NCI-H2081 treated with DMSO at 0.1 percent for 48 hours (cell line): ENCODE measurements around the gene ENPP1.

Experiments used
- DNase-seq: peaks from one replicate; lab custom pipeline; 2025; lab: John Stamatoyannopoulos, UW

Gene ENPP1

DNA sequence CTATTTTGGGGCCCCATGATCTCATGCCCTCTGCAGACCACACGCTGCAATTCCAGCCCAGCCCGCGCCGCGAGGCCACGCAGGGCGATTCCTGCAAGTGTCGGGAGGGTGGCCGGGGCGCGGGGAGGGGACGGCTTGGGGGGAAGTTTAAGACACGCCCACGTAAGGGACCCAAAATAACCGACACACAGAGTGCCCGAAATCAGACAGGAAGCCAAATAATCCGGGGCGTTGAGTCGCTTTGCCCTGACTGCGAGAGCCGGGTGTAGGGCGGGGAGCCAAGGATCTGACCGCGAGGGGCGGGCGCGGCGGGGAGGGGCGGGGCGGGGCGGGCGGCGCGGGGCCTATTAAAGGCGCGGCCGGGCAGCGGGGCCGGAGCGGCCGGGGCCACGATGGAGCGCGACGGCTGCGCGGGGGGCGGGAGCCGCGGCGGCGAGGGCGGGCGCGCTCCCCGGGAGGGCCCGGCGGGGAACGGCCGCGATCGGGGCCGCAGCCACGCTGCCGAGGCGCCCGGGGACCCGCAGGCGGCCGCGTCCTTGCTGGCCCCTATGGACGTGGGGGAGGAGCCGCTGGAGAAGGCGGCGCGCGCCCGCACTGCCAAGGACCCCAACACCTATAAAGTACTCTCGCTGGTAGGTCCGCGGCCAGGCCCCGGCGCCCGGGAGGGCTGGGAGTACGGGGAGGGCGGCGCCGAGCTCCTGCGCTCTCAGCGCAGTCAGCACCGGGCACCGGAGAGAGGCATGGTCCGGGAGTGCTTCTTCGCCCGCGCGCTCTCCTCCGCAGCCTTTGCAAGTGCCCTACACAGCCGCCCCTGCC is at the start of gene ENPP1:
Gene ENPP1 (plus strand): TSS at position 377 of the 816 bp plus-strand sequence. CDS start 16 bp downstream, at position 393.
- peak; percentile 5 for DNase-seq

DNA sequence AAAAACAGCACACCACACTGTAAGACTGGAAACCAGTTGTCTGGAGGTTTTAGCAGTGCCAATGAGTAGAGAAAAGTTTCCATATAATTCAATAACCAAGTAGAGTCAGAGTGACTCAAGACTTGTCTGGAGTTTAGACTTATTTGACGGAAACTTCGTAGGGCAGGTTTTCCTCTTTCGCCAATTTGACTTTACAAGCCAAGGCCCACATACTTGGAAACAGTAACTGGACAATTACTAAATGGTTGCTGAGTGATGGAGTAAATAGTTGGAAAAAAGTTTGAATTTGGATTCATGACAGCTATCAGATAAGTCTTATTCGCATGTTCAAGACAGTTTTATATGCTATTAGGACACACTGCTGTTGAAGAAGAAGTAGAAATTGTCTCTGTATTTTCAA is 48.9 kb upstream of the ENPP1 start:
- no peak for DNase-seq

DNA sequence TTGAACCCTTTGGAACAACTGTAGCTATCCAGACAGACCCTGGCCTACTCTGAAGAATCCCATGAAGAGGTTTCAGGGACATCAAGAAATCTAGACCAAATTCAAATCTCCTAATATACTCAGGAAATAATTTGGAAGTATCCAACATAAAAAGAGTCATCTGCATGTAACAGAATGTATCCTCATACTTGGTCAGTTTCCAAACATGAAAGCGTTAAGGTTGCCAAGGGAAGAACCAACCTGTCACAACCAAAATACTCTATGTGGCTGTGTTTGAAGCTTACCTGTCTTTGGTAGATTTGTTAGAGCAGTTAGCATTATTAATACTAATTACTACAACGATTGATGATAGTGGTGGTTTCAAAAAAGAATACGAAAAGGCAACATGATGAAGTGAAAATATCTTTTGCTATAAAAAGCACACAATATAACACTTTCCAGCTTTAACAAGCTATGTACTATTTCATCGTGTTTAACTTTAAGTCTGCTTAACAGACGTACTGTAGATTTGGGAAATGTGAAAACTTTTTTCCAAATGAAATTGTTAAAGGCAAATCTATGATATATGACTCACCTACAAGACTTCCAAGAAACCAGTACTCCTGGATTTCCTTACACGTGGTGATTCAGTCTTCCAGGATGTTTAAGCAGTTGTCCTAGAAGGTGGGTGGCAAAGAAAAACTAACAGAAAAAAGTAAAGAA is 46.6 kb upstream of the ENPP1 start:
- DNase-seq, result no peak

- no peak for DNase-seq
Measured at GRCh38 chr6:131761762-131762067, 46.1 kb upstream of the ENPP1 start.

GRCh38 chr6:131762984-131763383 is 44.8 kb upstream of the ENPP1 start:
- no peak for DNase-seq

- DNase-seq, result no peak
Measured at GRCh38 chr6:131763749-131764148, 44.1 kb upstream of the ENPP1 start.

- DNase-seq, result no peak
Measured at GRCh38 chr6:131764350-131764749, 43.5 kb upstream of the ENPP1 start.

DNA sequence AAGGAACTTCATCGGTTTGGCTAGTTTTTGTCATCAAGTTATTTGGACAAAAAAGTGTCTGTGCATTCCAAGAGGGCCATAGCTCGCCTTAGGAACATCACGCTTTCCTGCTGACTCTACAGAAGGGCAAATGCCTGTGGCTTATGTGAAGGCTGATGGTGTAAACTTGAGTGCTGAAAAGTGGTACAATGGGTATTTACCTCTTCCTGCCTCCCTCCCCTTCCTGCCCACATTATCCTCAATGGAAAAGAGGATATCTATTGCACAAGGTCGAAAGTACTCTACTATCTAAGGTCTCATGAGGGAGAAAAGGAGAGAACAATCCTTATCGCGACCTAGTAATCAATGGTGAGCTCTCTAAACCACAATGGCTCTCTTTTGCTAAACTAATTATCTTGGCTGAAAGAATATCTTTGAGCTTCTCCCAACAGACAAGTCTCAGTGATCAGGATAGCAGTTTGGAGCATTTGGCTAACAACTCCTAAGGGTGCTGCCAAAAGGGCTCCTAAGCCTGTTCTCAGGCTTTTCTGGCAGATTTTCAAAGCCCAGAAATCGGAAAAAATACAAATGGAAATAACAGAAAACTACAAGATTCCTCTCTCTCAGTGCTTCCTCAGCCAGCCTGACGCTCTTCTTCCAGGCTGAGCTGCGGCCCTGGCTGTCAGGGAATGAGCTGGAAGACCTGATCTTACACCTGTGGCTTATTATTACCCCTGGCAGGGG is 42.6 kb upstream of the ENPP1 start:
- no peak for DNase-seq

DNA sequence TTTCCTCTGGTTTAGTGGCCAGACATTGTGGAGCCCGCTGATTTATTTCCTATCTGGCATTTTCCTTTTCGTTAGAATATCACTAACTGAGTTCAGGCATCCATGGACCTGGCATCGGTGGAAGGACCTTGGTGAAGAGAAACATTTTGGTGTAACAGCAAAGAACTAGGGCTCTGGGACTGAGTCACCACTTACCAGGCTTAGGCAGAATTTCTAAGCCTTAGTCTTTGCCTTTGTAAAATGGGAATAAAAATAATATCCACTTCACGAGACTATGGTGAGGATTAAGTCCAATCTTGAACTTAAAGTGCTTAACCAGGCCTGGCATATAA is 42.0 kb upstream of the ENPP1 start:
- DNase-seq, result no peak

GRCh38 chr6:131766631-131767030 is 41.2 kb upstream of the ENPP1 start:
- no peak for DNase-seq

GRCh38 chr6:131768964-131769363 is 38.9 kb upstream of the ENPP1 start:
- DNase-seq, result no peak

DNA sequence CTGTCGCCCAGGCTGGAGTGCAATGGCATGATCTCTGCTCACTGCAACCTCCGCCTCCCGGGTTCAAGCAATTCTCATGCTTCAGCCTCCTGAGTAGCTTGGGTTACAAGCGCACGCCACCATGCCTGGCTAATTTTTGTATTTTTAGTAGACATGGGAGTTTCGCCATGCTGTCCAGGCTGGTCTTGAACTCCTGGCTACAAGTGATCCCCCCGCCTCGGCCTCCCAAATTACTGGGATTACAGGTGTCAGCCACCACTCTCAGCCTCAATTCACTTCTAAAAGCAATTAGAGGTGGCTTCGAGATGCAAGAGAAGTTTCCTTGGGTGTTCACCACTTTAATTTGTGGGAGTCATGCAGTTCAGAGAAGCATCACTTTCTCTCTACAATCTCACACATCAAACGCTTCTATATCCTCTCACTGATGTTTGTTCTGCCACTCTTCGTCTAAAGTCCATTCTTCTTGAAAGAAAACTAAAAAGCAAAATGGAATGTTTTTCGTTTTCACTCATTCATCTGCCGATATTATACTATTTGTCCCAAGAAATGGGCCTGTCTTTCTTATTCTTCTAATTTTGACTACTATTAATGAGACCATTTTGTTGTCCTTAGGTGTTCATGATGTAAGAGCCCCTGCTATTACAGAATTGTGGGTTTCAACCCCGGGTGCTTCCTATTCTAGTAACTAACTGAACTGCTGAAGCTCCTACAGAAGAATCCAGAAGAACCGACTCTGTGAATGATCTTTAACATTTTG is 38.3 kb upstream of the ENPP1 start:
- DNase-seq, result no peak

DNA sequence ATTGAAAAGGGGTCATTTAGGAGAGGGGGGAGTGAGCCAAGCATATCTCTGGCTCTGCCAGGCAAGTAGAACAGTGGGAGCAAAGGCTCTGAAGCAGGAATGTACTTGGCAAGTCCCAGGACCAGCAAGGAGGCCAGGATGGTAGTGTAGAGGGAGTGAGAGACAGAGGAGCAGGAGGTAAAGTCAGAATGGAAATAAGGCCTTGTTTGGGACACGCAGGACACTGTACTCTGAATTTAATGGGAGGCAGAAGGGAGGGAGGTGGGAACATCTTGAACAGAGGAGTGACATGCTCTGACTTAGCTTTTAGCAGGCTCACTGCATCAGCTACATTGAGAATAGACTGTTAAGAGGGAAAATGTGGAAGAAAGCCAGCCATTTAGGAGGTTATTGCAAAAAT is 37.0 kb upstream of the ENPP1 start:
- DNase-seq, result no peak

DNA sequence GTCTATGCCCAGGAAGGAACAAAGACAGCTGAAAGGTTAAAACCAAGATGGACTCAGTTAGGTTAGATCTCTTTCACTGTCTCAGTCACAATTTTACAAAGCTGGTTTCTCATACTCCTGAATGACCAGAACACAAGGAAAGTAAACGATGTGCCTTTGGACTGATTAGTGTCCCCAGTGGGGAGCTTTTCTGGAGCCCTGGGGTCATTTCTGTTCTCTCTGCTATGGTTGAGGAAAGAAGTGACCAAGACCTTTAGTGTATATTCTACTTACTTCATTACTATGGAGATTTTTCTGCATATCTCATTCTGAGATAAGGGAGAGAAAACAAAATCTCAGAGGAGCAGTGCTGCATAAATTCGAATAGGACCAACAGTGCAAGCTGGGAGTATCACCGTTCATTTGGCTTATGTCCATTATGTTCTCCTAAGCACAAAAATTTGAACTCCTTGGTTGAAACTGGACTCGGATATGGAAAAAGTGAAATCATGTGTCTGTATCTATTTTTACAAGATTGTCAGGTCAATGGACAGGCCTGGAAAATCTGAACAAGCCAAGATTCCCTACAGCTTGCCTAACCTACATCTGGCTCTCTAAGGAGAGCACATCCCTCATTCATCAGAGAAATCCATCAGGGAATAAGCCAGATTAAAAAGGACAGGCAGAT is 34.4 kb upstream of the ENPP1 start:
- no peak for DNase-seq

DNA sequence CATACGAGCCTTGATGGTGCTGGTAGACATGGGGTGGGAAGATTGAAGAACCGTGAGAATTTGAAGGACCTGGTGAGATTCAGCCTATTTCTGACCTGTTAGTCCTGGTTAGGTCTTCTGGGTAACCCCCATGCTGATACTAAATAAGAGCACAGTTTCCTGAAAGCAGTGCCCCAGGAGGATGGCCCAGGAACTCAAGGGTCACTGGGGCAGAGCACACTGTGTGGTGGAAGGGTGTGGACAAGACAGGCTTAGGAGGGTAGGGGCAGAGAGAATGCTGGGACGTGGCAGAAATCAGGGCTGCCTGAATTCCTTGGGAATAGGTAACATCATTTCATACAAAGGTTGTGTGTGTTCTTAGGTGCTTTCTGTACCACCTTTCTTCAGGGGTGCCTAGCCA is 31.9 kb upstream of the ENPP1 start:
- no peak for DNase-seq

DNA sequence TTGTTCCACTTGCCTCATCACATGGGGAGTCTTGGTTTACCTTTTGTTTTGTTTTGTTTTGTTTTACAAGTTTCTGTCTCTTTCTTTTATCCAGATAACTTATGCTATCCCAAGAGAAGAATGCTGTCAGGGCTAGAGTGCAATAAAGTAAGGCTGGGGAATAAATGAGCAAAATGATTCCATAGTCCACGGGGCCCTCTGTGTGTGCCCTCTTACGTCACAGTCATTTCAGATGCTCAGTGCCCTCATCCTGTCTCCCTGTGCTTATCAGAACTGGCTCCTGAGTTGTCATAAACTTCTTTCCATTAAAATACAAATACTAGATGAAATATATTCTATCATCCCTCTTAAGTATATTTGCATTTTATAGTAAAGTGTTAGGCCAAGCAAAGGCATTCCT is 30.8 kb upstream of the ENPP1 start:
- no peak for DNase-seq

- no peak for DNase-seq
Measured at GRCh38 chr6:131778169-131778568, 29.7 kb upstream of the ENPP1 start.

GRCh38 chr6:131779304-131779703 is 28.5 kb upstream of the ENPP1 start:
- DNase-seq, result no peak

DNA sequence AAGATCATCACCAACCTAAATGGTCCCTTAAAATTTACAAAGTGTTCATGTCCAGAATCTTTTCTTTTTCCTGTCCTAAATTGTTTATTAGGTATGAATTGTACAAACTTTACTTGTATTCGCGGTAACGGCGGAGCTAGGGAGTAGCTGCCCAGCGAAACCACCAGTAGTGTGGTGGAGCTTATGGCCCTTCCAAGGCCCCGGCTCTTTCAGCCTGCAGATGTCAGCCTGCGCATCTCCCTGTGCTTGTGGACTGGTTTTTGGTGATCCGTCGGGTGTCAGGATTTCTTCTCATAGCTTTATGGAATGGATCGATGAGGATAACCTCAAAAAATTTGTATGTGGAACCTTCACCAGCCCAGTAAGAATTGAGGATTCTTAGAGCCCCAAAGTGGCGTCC is 27.2 kb upstream of the ENPP1 start:
- no peak for DNase-seq

DNA sequence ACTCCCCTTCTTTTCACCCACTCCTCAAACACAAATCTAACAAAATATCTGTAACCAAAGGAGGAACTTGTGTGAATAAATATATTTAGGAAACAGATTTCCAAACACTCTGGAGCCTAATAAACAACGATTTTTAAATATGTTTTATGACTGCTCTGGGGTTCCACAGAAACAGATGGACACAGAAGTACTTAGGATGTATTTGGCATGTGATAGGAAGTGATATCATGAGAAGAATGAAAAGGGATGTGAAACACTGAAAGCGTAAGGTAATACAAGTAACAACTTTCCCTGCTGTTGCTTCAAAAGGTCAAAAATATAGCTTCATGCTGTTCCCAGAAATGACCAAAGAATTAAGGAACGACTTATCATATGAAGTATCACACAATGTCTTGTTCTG is 26.1 kb upstream of the ENPP1 start:
- DNase-seq, result no peak

GRCh38 chr6:131782764-131783163 is 25.1 kb upstream of the ENPP1 start:
- DNase-seq, result peak; percentile 12

- no peak for DNase-seq
Measured at GRCh38 chr6:131784561-131784960, 23.3 kb upstream of the ENPP1 start.
